ENCODE results near the gene MYH6.
A peak's percentile ranks its signal among the peaks of the same experiment; 100 is the strongest.
"Not testable (repeated sequence)": the region's sequence is repeated elsewhere in the genome, so short reads cannot be mapped to it uniquely, and the experiment has no call there.

The MYH6 gene

GRCh38 chr14:23389396-23389795 is 18.7 kb downstream of the MYH6 start:
- no peak for DNase-seq

GRCh38 chr14:23388996-23389395 is 19.1 kb downstream of the MYH6 start:
- no peak for DNase-seq

GRCh38 chr14:23387916-23388882 is 19.9 kb downstream of the MYH6 start:
- DNase-seq, result no peak

DNA sequence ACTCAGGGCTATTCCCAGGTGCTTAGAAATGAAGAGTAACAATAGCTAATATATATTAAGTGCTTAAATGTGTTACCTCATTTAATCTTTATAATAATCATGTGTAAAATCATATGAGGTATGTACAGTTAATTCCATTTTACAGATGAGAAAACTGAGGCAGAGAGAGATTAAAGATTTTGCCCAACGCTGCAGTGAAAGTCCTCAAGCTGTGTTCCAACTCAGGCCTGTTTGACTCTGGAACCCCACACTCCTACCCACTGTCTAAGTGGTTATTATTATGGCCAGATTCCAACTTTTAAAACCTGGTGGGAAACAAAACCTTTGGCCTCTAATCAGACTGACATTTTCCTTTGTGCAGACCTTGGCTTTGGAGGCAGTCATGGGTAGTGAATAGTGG is 21.1 kb downstream of the MYH6 start:
- DNase-seq, result no peak

- DNase-seq, result not testable (repeated sequence)
Observed at GRCh38 chr14:23386266-23386657, 21.8 kb downstream of the MYH6 start.

GRCh38 chr14:23385642-23386265 is 22.3 kb downstream of the MYH6 start:
- DNase-seq, result no peak

DNA sequence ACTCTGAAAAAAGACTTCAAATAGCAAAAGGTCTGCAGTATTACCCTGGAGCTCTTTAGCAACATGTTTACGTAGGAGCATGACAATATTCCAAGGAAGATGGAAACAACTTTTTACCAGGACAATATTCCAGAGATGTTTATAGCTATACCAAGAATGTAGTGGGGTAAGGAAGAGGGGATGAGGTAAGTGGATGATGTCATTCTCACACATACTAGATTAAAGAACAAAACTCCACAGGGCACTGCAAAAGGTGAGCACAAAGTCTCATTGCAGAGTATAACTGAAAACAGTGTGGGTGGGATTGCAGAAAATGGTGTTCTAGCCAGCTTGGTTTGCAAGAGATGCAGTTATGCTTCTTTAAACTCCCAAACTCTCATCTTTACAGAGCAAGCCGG is 22.8 kb downstream of the MYH6 start:
- DNase-seq, result no peak

- no peak for DNase-seq
Observed at GRCh38 chr14:23384364-23385080, 23.6 kb downstream of the MYH6 start.

DNA sequence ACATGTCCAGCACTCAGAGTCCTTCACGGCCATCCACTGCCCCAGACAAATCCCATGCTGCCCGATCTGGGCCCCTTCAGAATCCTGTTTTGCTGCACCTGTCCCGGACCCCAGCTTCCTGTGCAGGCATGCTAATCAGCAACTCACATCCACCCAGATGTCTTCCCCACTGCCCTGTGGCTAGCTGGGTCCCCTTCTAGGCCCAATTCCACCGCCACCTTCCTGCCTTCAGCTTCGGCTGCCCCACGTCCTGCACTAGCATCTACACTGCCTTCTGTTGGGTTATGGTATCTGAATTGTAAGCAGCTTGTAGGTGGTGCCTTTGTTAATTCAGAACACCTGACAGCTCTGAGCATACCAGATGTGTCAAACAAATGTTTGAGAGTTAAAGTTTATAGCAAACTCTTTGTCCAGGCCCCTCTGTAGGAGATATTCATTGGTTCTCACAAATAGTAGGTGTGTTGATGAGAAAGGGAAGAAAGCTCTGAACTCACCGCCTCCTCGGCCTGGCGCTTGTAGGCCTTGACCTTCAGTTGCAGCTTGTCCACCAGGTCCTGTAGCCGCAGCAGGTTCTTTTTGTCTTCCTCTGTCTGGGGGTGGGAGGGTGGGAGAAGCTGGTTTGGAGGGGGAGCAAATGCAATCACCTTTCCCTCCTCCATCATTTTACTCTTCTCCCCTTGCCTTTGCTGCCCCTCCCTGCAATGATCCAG is 25.2 kb downstream of the MYH6 start:
- DNase-seq, result no peak

DNA sequence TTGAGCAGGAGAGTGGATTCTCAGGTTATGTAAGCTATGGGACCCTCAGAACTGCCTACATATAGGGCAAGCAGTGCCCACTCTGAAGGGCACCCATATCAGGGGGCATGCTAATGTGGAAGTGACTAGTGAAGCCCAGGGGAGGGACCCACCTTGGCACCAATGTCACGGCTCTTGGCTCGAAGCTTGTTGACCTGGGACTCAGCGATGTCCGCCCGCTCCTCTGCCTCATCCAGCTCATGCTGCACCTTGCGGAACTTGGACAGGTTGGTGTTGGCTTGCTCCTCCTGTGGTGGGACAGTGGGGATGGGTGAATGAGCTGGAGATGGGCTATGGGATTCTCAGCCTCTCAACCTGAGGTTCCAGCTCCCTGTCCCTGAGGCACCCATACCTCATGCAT is 25.8 kb downstream of the MYH6 start:
- DNase-seq, result no peak

- DNase-seq, result peak; percentile 100
Observed at GRCh38 chr14:23381871-23382270, 26.2 kb downstream of the MYH6 start.

- DNase-seq, result no peak
Observed at GRCh38 chr14:23380976-23381375, 27.1 kb downstream of the MYH6 start.

DNA sequence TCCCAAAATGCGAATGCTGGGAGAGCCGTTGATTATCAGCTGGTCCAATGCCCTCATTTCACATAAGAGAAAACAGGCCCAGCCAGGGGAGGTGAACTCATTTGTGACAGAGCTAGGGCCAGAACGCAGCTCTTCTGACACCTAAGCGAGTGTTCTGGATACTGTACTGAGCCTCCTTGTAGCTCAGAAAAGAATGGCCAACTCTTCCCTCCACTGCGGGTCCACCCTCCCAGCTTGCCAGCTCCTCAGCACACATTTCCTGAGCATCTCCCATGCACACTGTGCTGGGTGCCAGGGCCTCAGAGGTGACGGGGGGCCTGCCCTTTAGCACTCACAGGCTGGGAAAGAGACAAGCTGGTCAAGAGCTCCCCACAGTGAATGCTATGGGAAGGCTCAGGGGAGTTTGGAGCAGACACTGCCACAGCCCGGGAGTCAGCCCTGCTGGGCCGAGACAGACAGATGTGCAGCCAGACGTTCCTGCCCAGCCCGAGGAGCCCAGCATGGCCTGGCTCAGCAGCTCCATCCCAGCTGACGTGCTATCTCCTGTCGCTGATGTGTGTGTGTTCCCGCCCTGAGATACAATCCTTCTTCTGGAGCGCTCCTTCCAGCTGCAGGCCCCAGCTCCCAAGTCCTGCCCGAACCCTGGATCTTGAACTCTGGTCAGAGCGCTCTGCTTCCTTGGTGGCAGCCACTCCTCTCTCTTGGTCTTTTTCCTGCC is 27.7 kb downstream of the MYH6 start:
- DNase-seq, result no peak

- DNase-seq, result peak; percentile 15
Observed at GRCh38 chr14:23379366-23380196, 28.5 kb downstream of the MYH6 start.

GRCh38 chr14:23378612-23379220 is 29.4 kb downstream of the MYH6 start:
- no peak for DNase-seq

GRCh38 chr14:23377573-23378563 is 30.2 kb downstream of the MYH6 start:
- DNase-seq, result no peak

- DNase-seq, result no peak
Observed at GRCh38 chr14:23377198-23377550, 30.9 kb downstream of the MYH6 start.

DNA sequence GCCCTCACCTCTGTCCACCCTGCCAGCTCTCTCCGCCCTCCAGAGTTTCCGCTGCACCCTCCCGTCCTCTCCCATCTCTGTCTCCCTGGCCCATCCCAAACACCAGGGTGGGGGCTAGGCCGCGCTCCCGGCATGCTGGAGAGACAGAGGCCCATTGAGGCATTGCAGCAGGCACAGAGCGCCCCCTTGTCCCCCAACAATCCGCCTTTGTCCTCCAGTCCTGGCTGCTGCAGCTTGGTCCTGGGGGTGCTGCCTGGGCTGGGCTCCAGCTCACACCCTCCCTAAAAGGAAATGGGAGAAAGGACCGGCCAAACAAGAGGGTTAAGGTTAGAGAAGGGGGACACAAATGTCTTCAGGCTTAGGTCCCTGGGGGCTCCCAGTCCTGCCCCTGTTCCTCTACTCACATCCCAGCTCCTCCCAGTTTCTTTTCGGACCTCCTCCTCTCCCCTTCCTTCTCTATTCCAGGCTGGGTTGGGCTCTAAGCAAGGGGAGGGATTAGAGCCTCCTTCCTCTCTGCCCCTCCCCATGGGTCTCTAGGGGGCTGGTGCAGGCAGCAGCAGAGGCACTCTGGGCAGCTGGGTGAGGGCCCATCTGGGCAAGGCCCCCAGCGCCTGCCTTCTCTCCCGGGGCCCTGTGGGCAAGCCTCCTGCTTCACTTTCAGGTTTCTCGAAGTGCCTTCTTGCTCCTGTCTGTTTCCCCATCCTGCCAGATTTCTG is 31.4 kb downstream of the MYH6 start, which contains the start of gene CMTM5:
CMTM5 (plus strand) TSS at position 565 of the 716 bp plus-strand sequence. CDS start 206 bp downstream, outside the sequence.
- DNase-seq, result no peak

All from HCEC 1CT (cell line).